Calu3 (cell line): ENCODE results near the gene ARFGAP2. TPM values are rescaled to one million over a fixed set of nuclear protein-coding genes. Genes with fewer than 3 reads are reported as not detected.

Experiments
- BruUV-seq: library from RNA; stranded (reverse); fragments of 400-500 nt; replicated peaks from 2 replicates; lab custom pipeline; 2021; lab: Mats Ljungman, UMichigan
- CTCF ChIA-PET: fragments of 300-600 bp; sonication (Branson Sonifier 250); formaldehyde crosslinking; loops from one replicate; lab custom pipeline; 2022; ENCODE audit warnings: antibody characterized with exemption; lab: Charles Lee
- DNase-seq: peaks from one replicate; pipeline ENCODE4 v3.0.0; 2022
- H3K27ac Mint-ChIP-seq: one replicate; pipeline ENCODE4 v1.8.0; 2022; ENCODE audit warnings: mixed read lengths; ENCODE audit not compliant: unreplicated experiment
- H3K27me3 Mint-ChIP-seq: one replicate; pipeline ENCODE4 v1.8.0; 2022; ENCODE audit warnings: mixed read lengths; ENCODE audit not compliant: unreplicated experiment
- H3K36me3 Mint-ChIP-seq: one replicate; pipeline ENCODE4 v1.8.0; 2022; ENCODE audit warnings: mild to moderate bottlenecking, moderate library complexity, mixed read lengths; ENCODE audit not compliant: insufficient read depth, unreplicated experiment
- H3K4me1 Mint-ChIP-seq: one replicate; pipeline ENCODE4 v1.8.0; 2022; ENCODE audit warnings: mild to moderate bottlenecking, low read depth, mixed read lengths; ENCODE audit not compliant: unreplicated experiment
- H3K4me3 Mint-ChIP-seq: one replicate; pipeline ENCODE4 v1.8.0; 2022; ENCODE audit warnings: mild to moderate bottlenecking, low read depth, moderate library complexity, mixed read lengths; ENCODE audit not compliant: unreplicated experiment
- H3K9me3 Mint-ChIP-seq: one replicate; pipeline ENCODE4 v1.8.0; 2022; ENCODE audit warnings: low read depth, mixed read lengths; ENCODE audit not compliant: unreplicated experiment
- CTCF ChIP-seq: fragments of 200-600 bp; IDR thresholded peaks from one replicate; pipeline ENCODE4 v1.8.0; 2022; ENCODE audit warnings: antibody characterized with exemption; ENCODE audit not compliant: unreplicated experiment
- intact Hi-C: fragments of 100-400 bp; cut with micrococcal nuclease; formaldehyde crosslinking; loops from one replicate; pipeline ENCODE4 v1.10.0; 2022; ENCODE audit not compliant: unreplicated experiment
- total RNA-seq: library from RNA; stranded (reverse); gene quantifications from 2 replicates; pipeline ENCODE4 v1.2.3, GENCODE V29; 2022

ARFGAP2 gene
- total RNA-seq, 1 experiment from 2014 or later, result 108 TPM

GRCh38 chr11:47171856-47172255 is 4.8 kb downstream of the ARFGAP2 start:
- Mint-ChIP-seq H3K27ac (no peak overlapping the region), H3K4me3 (no peak overlapping the region), H3K27me3 (no peaks in the 10 kb centered on the region), H3K9me3 (no peaks in the 10 kb centered on the region), H3K36me3 (peaks cover 63% of the 10 kb centered on the region), H3K4me1 (peaks cover 13% of the 10 kb centered on the region)
- intact Hi-C loops, result no loop called here
- no peak for TF ChIP-seq CTCF
- BruUV-seq, result no TSS peak
- DNase-seq, result no peak
- CTCF ChIA-PET, result no interaction called here

GRCh38 chr11:47171061-47171838 is 5.4 kb downstream of the ARFGAP2 start:
- Mint-ChIP-seq H3K36me3 (peaks cover 61% of the 10 kb centered on the region), H3K27me3 (no peaks in the 10 kb centered on the region), H3K4me1 (peaks cover 13% of the 10 kb centered on the region), H3K4me3 (no peak overlapping the region), H3K9me3 (no peaks in the 10 kb centered on the region), H3K27ac (no peak overlapping the region)
- TF ChIP-seq CTCF, result no peak
- no TSS peak for BruUV-seq
- intact Hi-C loops, result no loop called here
- CTCF ChIA-PET, result no interaction called here
- DNase-seq, result no peak

- no peaks in the 10 kb centered on the region for H3K27me3 Mint-ChIP-seq
- H3K4me3 Mint-ChIP-seq, result no peak overlapping the region
- no peak for TF ChIP-seq CTCF
- no peaks in the 10 kb centered on the region for H3K9me3 Mint-ChIP-seq
- CTCF ChIA-PET, result interaction anchor here (0.6 kb wide), 1 partner anchor 37 kb away, joined by 6 read pairs; no protein-coding TSS in a partner anchor
- no peak for DNase-seq
- peaks cover 53% of the 10 kb centered on the region for H3K36me3 Mint-ChIP-seq
- no peak overlapping the region for H3K27ac Mint-ChIP-seq
- intact Hi-C loops, result no loop called here
- no TSS peak for BruUV-seq
- no peaks in the 10 kb centered on the region for H3K4me1 Mint-ChIP-seq
These were observed 10.3 kb downstream of the ARFGAP2 start for GRCh38 chr11:47166368-47166767.

GRCh38 chr11:47165253-47165840 is 11.3 kb downstream of the ARFGAP2 start:
- no peak for TF ChIP-seq CTCF
- no peak for DNase-seq
- BruUV-seq, result no TSS peak
- CTCF ChIA-PET, result interaction anchor here (1.7 kb wide), 1 partner anchor 12 kb away, joined by 3 read pairs; no protein-coding TSS in a partner anchor
- Mint-ChIP-seq H3K27me3 (no peaks in the 10 kb centered on the region), H3K4me3 (no peak overlapping the region), H3K9me3 (no peaks in the 10 kb centered on the region), H3K4me1 (no peaks in the 10 kb centered on the region), H3K36me3 (peaks cover 55% of the 10 kb centered on the region), H3K27ac (no peak overlapping the region)
- intact Hi-C loops, result no loop called here
